Adrenal gland (tissue), 5 donors: ENCODE data around the gene RPUSD3.

Experiments used
- CTCF ChIP-seq, 6 experiments: fragments of 450-650 bp in 4 of 6; fragments of 200-600 bp in 2 of 6; sonication (generic) in 1 of 6; IDR thresholded peaks; 1 replicate in 5 of 6; 2 replicates in 1 of 6; pipeline versions ENCODE4 v1.5.1 to v1.8.0; 2016 to 2021; ENCODE audit warnings: antibody characterized with exemption in 6 of 6, mild to moderate bottlenecking in 2 of 6, moderate library complexity in 1 of 6
- POLR2A ChIP-seq, 2 donors: fragments of 450-650 bp; IDR thresholded peaks; one replicate each; pipeline ENCODE4 v1.6.1; 2017; ENCODE audit warnings: antibody characterized with exemption in 2 of 2, mild to moderate bottlenecking in 2 of 2, moderate library complexity in 1 of 2
- donor health status: DM: no; HTN: no; CAD: no.

DNA sequence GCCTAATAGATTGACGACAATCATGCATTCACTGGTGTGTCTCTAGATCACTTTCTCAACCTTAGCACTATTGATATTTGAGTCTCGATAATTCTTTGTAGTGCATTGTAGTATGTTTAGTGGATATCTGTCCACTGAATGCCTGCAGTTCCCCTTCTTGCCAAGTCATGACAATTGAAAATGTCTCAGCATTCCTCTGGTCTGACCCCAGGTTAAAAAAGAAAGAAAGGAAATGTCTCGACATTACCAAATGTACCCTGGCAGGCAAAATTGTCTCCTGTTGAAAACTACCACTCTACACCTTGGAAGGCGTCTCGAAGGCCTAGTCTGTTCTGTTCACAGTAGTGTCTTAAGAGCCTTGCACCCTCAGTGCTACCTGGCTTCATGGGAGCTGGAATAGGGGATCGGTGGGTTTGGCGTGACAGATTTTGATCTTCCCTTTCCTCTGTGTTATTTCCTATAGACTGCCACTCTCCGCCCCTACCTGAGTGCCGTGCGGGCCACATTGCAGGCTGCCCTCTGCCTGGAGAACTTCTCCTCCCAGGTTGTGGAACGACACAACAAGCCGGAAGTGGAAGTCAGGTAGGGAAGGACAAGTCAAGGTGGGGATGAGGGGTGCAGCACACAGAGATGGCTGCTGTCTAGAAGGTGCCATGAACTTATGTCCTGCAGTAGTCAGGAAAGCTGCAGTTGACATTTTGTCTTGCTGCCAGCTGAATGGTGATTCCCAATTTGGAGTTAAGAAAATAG, 46.4 kb downstream of the RPUSD3 start:
- no peak for TF ChIP-seq CTCF (IDR thresholded peaks at IDR 0.05)
- no peak for TF ChIP-seq POLR2A (IDR thresholded peaks at IDR 0.05)
